HEK293T (cell line): ENCODE data around the gene RSAD2.

Experiments used
- CTCF ChIA-PET: fragments of 350-600 bp; formaldehyde crosslinking; extraction: SDS; loops from one replicate; lab custom pipeline; 2021; ENCODE audit warnings: antibody characterized with exemption, inconsistent platforms; lab: Yijun Ruan, JAX
- POLR2A ChIA-PET: fragments of 350-600 bp; formaldehyde crosslinking; extraction: SDS; loops from one replicate; lab custom pipeline; 2020; ENCODE audit warnings: antibody characterized with exemption, inconsistent platforms; lab: Yijun Ruan, JAX
- DNase-seq: peaks from one replicate; pipeline ENCODE4 v3.0.0; 2012; ENCODE audit warnings: mixed read lengths; ENCODE audit errors: extremely low spot score
- ARNT ChIP-seq: fragments of 450-650 bp; IDR thresholded peaks from 2 replicates; pipeline ENCODE4 v1.6.1; 2017; ENCODE audit warnings: mild to moderate bottlenecking
- BHLHE40 ChIP-seq: fragments of 450-650 bp; IDR thresholded peaks from 2 replicates; pipeline ENCODE4 v1.6.1; 2016; ENCODE audit warnings: mild to moderate bottlenecking, moderate library complexity, borderline replicate concordance
- CTBP1 ChIP-seq: fragments of 450-650 bp; IDR thresholded peaks from 2 replicates; pipeline ENCODE4 v1.6.1; 2016; ENCODE audit warnings: borderline replicate concordance
- ELF4 ChIP-seq: fragments of 450-650 bp; IDR thresholded peaks from 2 replicates; pipeline ENCODE4 v1.6.1; 2017; ENCODE audit warnings: antibody characterized with exemption
- FOXA1 ChIP-seq: fragments of 450-650 bp; IDR thresholded peaks from 2 replicates; pipeline ENCODE4 v1.6.1; 2016; ENCODE audit warnings: mild to moderate bottlenecking
- FOXK2 ChIP-seq: fragments of 450-650 bp; IDR thresholded peaks from 2 replicates; pipeline ENCODE4 v1.6.1; 2016; ENCODE audit warnings: mild to moderate bottlenecking
- FOXM1 ChIP-seq: fragments of 450-650 bp; IDR thresholded peaks from 2 replicates; pipeline ENCODE4 v1.6.1; 2017; ENCODE audit warnings: mild to moderate bottlenecking, borderline replicate concordance
- HDGF ChIP-seq: fragments of 450-650 bp; IDR thresholded peaks from 2 replicates; pipeline ENCODE4 v1.6.1; 2017; ENCODE audit warnings: antibody characterized with exemption, borderline replicate concordance
- L3MBTL2 ChIP-seq: fragments of 450-650 bp; conservative IDR thresholded peaks from 2 replicates; pipeline ENCODE4 v1.6.1; 2016; ENCODE audit warnings: mild to moderate bottlenecking
- LEF1 ChIP-seq: fragments of 450-650 bp; IDR thresholded peaks from 2 replicates; pipeline ENCODE4 v1.6.1; 2017; ENCODE audit warnings: mild to moderate bottlenecking, borderline replicate concordance
- NFRKB ChIP-seq: fragments of 450-650 bp; IDR thresholded peaks from 2 replicates; pipeline ENCODE4 v1.6.1; 2016; ENCODE audit warnings: mild to moderate bottlenecking, moderate library complexity
- PKNOX1 ChIP-seq: fragments of 450-650 bp; IDR thresholded peaks from 2 replicates; pipeline ENCODE4 v1.6.1; 2016
- SP1 ChIP-seq: fragments of 450-650 bp; IDR thresholded peaks from 2 replicates; pipeline ENCODE4 v1.6.1; 2017
- SUZ12 ChIP-seq: fragments of 450-650 bp; IDR thresholded peaks from 2 replicates; pipeline ENCODE4 v1.6.1; 2016; ENCODE audit warnings: mild to moderate bottlenecking
- TARDBP ChIP-seq: fragments of 450-650 bp; IDR thresholded peaks from 2 replicates; pipeline ENCODE4 v1.6.1; 2016
- ZNF384 ChIP-seq: fragments of 450-650 bp; IDR thresholded peaks from 2 replicates; pipeline ENCODE4 v1.6.1; 2016

RSAD2 gene

GRCh38 chr2:6917071-6917760 is 39.6 kb downstream of the RSAD2 start, which contains the start of gene RNF144A:
TSS of gene RNF144A (plus strand) at chr2:6917412. CDS start at chr2:6996927, 79,515 bp downstream.
- peak; percentile 90 for DNase-seq
- POLR2A ChIA-PET: no interaction called here

GRCh38 chr2:6917761-6918421 is 40.3 kb downstream of the RSAD2 start:
- peak; percentile 19 for DNase-seq
- ChIA-PET POLR2A (no interaction called here), CTCF (interaction anchor here (0.7 kb wide), 1 partner anchor 76 kb away, joined by 5 read pairs; no protein-coding TSS in a partner anchor)
- TF ChIP-seq ARNT (no peak), L3MBTL2 (no peak), SP1 (no peak), ELF4 (no peak), HDGF (no peak), ZNF384 (no peak), FOXA1 (no peak), SUZ12 (no peak), TARDBP (no peak), BHLHE40 (no peak), NFRKB (no peak), PKNOX1 (no peak)

More at GRCh38 chr2:6917071-6917760, 39.6 kb downstream of the RSAD2 start, which contains the start of gene RNF144A:
- TF ChIP-seq ZNF384 (no peak), ARNT (peak; percentile 4; the same call in 1 of the 2 replicates), L3MBTL2 (peak; percentile 69)
- CTCF ChIA-PET: interaction anchor here (0.5 to 1.2 kb wide), 6 partner anchors 10 to 291 kb away, joined by 3 to 5 read pairs (median 4); no protein-coding TSS in a partner anchor

GRCh38 chr2:6919901-6920742 is 42.5 kb downstream of the RSAD2 start:
- ChIA-PET POLR2A (no interaction called here), CTCF (interaction anchor here (1.4 kb wide), 1 partner anchor 9 kb away, joined by 3 read pairs; no protein-coding TSS in a partner anchor)
- DNase-seq: no peak
- no peak for TF ChIP-seq SUZ12
- TF ChIP-seq ELF4: no peak
- TF ChIP-seq ZNF384: no peak
- no peak for TF ChIP-seq FOXK2
- no peak for TF ChIP-seq NFRKB
- no peak for TF ChIP-seq FOXA1
- TF ChIP-seq ARNT: no peak
- no peak for TF ChIP-seq SP1
- TF ChIP-seq L3MBTL2: no peak
- no peak for TF ChIP-seq LEF1
- no peak for TF ChIP-seq TARDBP
- TF ChIP-seq PKNOX1: no peak
- no peak for TF ChIP-seq FOXM1
- no peak for TF ChIP-seq BHLHE40
- no peak for TF ChIP-seq HDGF

DNA sequence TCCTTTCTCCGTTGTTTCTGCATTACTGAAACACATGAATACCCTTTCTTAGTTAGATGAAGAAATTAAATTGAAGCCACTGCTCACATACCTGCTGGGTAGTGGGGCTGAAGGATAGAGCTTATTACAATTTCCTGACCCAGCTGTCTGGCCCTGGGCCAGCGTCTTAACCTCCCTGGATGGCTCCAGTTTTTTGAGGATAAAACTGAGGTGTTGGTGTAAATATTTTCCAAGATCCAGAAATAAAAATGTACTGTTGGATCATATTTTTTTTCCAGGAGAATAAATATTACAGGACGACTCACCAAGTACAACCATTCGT is 43.1 kb downstream of the RSAD2 start:
- CTCF ChIA-PET: interaction anchor here (0.8 to 1.4 kb wide), 2 partner anchors 8 to 11 kb away, joined by 3 read pairs; no protein-coding TSS in a partner anchor

GRCh38 chr2:6921321-6921922 is 43.8 kb downstream of the RSAD2 start:
- DNase-seq: no peak
- ChIA-PET CTCF (interaction anchor here (0.8 kb wide), 1 partner anchor 12 kb away, joined by 3 read pairs; no protein-coding TSS in a partner anchor), POLR2A (no interaction called here)
- TF ChIP-seq ARNT (no peak), ELF4 (no peak), L3MBTL2 (no peak), LEF1 (no peak), SP1 (no peak), FOXA1 (no peak), SUZ12 (no peak), HDGF (no peak), FOXK2 (no peak), ZNF384 (no peak), FOXM1 (no peak), CTBP1 (no peak), NFRKB (no peak), BHLHE40 (no peak), TARDBP (no peak), PKNOX1 (no peak)

More for the DNA sequence above, 43.1 kb downstream of the RSAD2 start:
- no peak for DNase-seq
- no peak for TF ChIP-seq TARDBP
- TF ChIP-seq ELF4: no peak
- no peak for TF ChIP-seq ZNF384
- no peak for TF ChIP-seq FOXK2
- no peak for TF ChIP-seq PKNOX1
- no peak for TF ChIP-seq SP1
- POLR2A ChIA-PET: no interaction called here
